ACC112 (cell line): ENCODE data around the gene AQP2.

Experiments used
- H2AFZ ChIP-seq: fragments of 200-600 bp; sonication (generic); one replicate; pipeline ENCODE4 v1.6.0; 2017; ENCODE audit warnings: antibody characterized with exemption, low read length; ENCODE audit not compliant: unreplicated experiment
- H3K27ac ChIP-seq: fragments of 200-600 bp; sonication (generic); 2 replicates; pipeline ENCODE4 v1.5.1; 2014; ENCODE audit warnings: low read depth, mild to moderate bottlenecking, antibody characterized with exemption, low read length, moderate library complexity
- H3K27me3 ChIP-seq: fragments of 200-600 bp; sonication (generic); 2 replicates; pipeline ENCODE4 v1.6.1; 2014; ENCODE audit warnings: mild to moderate bottlenecking, antibody characterized with exemption, low read length, moderate library complexity, mixed read lengths; ENCODE audit not compliant: insufficient read depth
- H3K36me3 ChIP-seq: fragments of 200-600 bp; sonication (generic); 2 replicates; pipeline ENCODE4 v1.6.1; 2016; ENCODE audit warnings: mild to moderate bottlenecking, antibody characterized with exemption, low read length, moderate library complexity, mixed read lengths; ENCODE audit not compliant: insufficient read depth
- H3K4me1 ChIP-seq: fragments of 200-600 bp; sonication (generic); one replicate; pipeline ENCODE4 v1.6.1; 2016; ENCODE audit warnings: low read length, mixed read lengths; ENCODE audit not compliant: insufficient read depth, unreplicated experiment, control insufficient read depth
- H3K4me3 ChIP-seq: fragments of 200-600 bp; sonication (generic); 2 replicates; pipeline ENCODE4 v1.5.1; 2014; ENCODE audit warnings: mild to moderate bottlenecking, low read depth, low read length
- H3K79me2 ChIP-seq: fragments of 200-600 bp; sonication (generic); one replicate; pipeline ENCODE4 v1.6.0; 2016; ENCODE audit warnings: low read length; ENCODE audit not compliant: control insufficient read depth, unreplicated experiment, insufficient read depth

AQP2 gene

GRCh38 chr12:49973361-49973830 lies 22.9 kb downstream of the AQP2 start:
- no peaks in the 10 kb centered on the region for H3K36me3 ChIP-seq
- H3K27me3 ChIP-seq = peaks cover 16% of the 10 kb centered on the region
- H3K79me2 ChIP-seq = no peaks in the 10 kb centered on the region
- H3K4me1 ChIP-seq = no peaks in the 10 kb centered on the region
- H2AFZ ChIP-seq = no peak overlapping the region
- H3K4me3 ChIP-seq = no peak overlapping the region
- H3K27ac ChIP-seq = no peak overlapping the region

- no peak overlapping the region for H3K27ac ChIP-seq
- no peaks in the 10 kb centered on the region for H3K4me1 ChIP-seq
- H3K27me3 ChIP-seq = peaks cover 12% of the 10 kb centered on the region
- no peak overlapping the region for H2AFZ ChIP-seq
- H3K4me3 ChIP-seq = no peak overlapping the region
- no peaks in the 10 kb centered on the region for H3K79me2 ChIP-seq
- H3K36me3 ChIP-seq = no peaks in the 10 kb centered on the region
These were observed 23.7 kb downstream of the AQP2 start for GRCh38 chr12:49974231-49974675.

GRCh38 chr12:49974677-49975317 lies 24.3 kb downstream of the AQP2 start:
- Histone ChIP-seq H2AFZ (no peak overlapping the region), H3K4me1 (no peaks in the 10 kb centered on the region), H3K36me3 (no peaks in the 10 kb centered on the region), H3K27me3 (peaks cover 6% of the 10 kb centered on the region), H3K27ac (no peak overlapping the region), H3K79me2 (no peaks in the 10 kb centered on the region), H3K4me3 (no peak overlapping the region)

GRCh38 chr12:49975318-49975761 lies 24.8 kb downstream of the AQP2 start:
- Histone ChIP-seq H3K4me1 (no peaks in the 10 kb centered on the region), H3K27me3 (peaks cover under 1% of the 10 kb centered on the region; the same call in 1 of the 2 replicates), H3K79me2 (no peaks in the 10 kb centered on the region), H3K36me3 (no peaks in the 10 kb centered on the region), H3K4me3 (no peak overlapping the region), H2AFZ (no peak overlapping the region), H3K27ac (no peak overlapping the region)

- Histone ChIP-seq H3K36me3 (no peaks in the 10 kb centered on the region), H3K4me1 (no peaks in the 10 kb centered on the region), H3K27ac (no peak overlapping the region), H2AFZ (no peak overlapping the region), H3K79me2 (no peaks in the 10 kb centered on the region), H3K4me3 (no peak overlapping the region), H3K27me3 (no peaks in the 10 kb centered on the region)
These were observed 26.0 kb downstream of the AQP2 start for GRCh38 chr12:49976557-49976956.

- H3K36me3 ChIP-seq = no peaks in the 10 kb centered on the region
- no peaks in the 10 kb centered on the region for H3K27me3 ChIP-seq
- no peak overlapping the region for H3K27ac ChIP-seq
- no peak overlapping the region for H2AFZ ChIP-seq
- no peak overlapping the region for H3K4me3 ChIP-seq
- peaks cover 11% of the 10 kb centered on the region for H3K4me1 ChIP-seq
- no peaks in the 10 kb centered on the region for H3K79me2 ChIP-seq
These were observed 27.6 kb downstream of the AQP2 start for GRCh38 chr12:49978125-49978524.

GRCh38 chr12:49979016-49979586 lies 28.6 kb downstream of the AQP2 start:
- Histone ChIP-seq H3K27ac (no peak overlapping the region), H3K4me1 (peaks cover 18% of the 10 kb centered on the region), H3K4me3 (no peak overlapping the region), H3K79me2 (no peaks in the 10 kb centered on the region), H3K36me3 (no peaks in the 10 kb centered on the region), H2AFZ (no peak overlapping the region), H3K27me3 (no peaks in the 10 kb centered on the region)

- H3K36me3 ChIP-seq = no peaks in the 10 kb centered on the region
- no peaks in the 10 kb centered on the region for H3K27me3 ChIP-seq
- no peaks in the 10 kb centered on the region for H3K79me2 ChIP-seq
- H3K27ac ChIP-seq = no peak overlapping the region
- no peak overlapping the region for H3K4me3 ChIP-seq
- peaks cover 25% of the 10 kb centered on the region for H3K4me1 ChIP-seq
- H2AFZ ChIP-seq = no peak overlapping the region
These were observed 29.3 kb downstream of the AQP2 start for GRCh38 chr12:49979791-49980190.

GRCh38 chr12:49980501-49981349 lies 30.2 kb downstream of the AQP2 start:
- peaks cover 25% of the 10 kb centered on the region for H3K4me1 ChIP-seq
- no peaks in the 10 kb centered on the region for H3K79me2 ChIP-seq
- no peak overlapping the region for H3K27ac ChIP-seq
- H2AFZ ChIP-seq = no peak overlapping the region
- H3K27me3 ChIP-seq = no peaks in the 10 kb centered on the region
- H3K4me3 ChIP-seq = no peak overlapping the region
- no peaks in the 10 kb centered on the region for H3K36me3 ChIP-seq

- no peaks in the 10 kb centered on the region for H3K79me2 ChIP-seq
- H2AFZ ChIP-seq = no peak overlapping the region
- H3K27ac ChIP-seq = peak overlapping the region; percentile 35
- no peaks in the 10 kb centered on the region for H3K36me3 ChIP-seq
- H3K4me3 ChIP-seq = no peak overlapping the region
- H3K27me3 ChIP-seq = no peaks in the 10 kb centered on the region
- peaks cover 25% of the 10 kb centered on the region for H3K4me1 ChIP-seq
These were observed 31.9 kb downstream of the AQP2 start for GRCh38 chr12:49982246-49983087.
